SH-SY5Y (cell line): ENCODE measurements around the gene SLC1A3.

Source experiments
- GATA2 ChIP-seq: IDR thresholded peaks from 2 replicates; pipeline ENCODE4 v1.6.1; 2011; ENCODE audit warnings: mild to moderate bottlenecking, low read depth, low read length
- GATA3 ChIP-seq: IDR thresholded peaks from 2 replicates; pipeline ENCODE4 v1.6.1; 2011; ENCODE audit warnings: low read depth, mild to moderate bottlenecking, low read length, moderate library complexity

GRCh38 chr5:36611520-36612274, 5.3 kb downstream of the SLC1A3 start:
- TF ChIP-seq GATA2 (no peak), GATA3 (no peak)
